ENCODE data around the gene CELF5.

- no peak for TF ChIP-seq CTCF (tag by site-specific recombination; IDR thresholded peaks at IDR 0.05)
- no peak for TF ChIP-seq ZNF518A (tag by site-specific recombination; conservative IDR thresholded peaks at IDR 0.05; ENCODE audit: low read depth)
- TF ChIP-seq ZNF837 (tag by site-specific recombination; IDR thresholded peaks at IDR 0.05), result no peak
- TF ChIP-seq ZBTB44 (tag by site-specific recombination; IDR thresholded peaks at IDR 0.05), result no peak
- no peak for TF ChIP-seq SETDB1 (IDR thresholded peaks at IDR 0.05; ENCODE audit: insufficient read length, low read length)
- no peak for TF ChIP-seq ZNF692 (tag by site-specific recombination; IDR thresholded peaks at IDR 0.05)
- no peak for TF ChIP-seq ZBTB7A (tag by site-specific recombination; IDR thresholded peaks at IDR 0.05; ENCODE audit: low read depth)
Measured at GRCh38 chr19:3268763-3269162, 44.3 kb downstream of the CELF5 start.
